GM19468 (cell line): ENCODE data around the gene RNF141.

Source experiments
- ATAC-seq: cut with Tn5 transposase; IDR thresholded peaks from one replicate; pipeline ENCODE4 v1.9.1; 2021; ENCODE audit warnings: mild to moderate bottlenecking, moderate library complexity, moderate number of reproducible peaks; ENCODE audit not compliant: unreplicated experiment; ENCODE audit errors: extremely low read depth

Gene RNF141

GRCh38 chr11:10486161-10486840 is 54.7 kb downstream of the RNF141 start:
- no peak for ATAC-seq

GRCh38 chr11:10485646-10486045 is 55.3 kb downstream of the RNF141 start:
- ATAC-seq = no peak

GRCh38 chr11:10484461-10485180 is 56.4 kb downstream of the RNF141 start:
- ATAC-seq = no peak

GRCh38 chr11:10483584-10483983 is 57.4 kb downstream of the RNF141 start:
- no peak for ATAC-seq

GRCh38 chr11:10483174-10483573 is 57.8 kb downstream of the RNF141 start:
- no peak for ATAC-seq

GRCh38 chr11:10481560-10482349 is 59.2 kb downstream of the RNF141 start:
- no peak for ATAC-seq

GRCh38 chr11:10480760-10481159 is 60.2 kb downstream of the RNF141 start:
- ATAC-seq = no peak

GRCh38 chr11:10480026-10480425 is 61.0 kb downstream of the RNF141 start:
- no peak for ATAC-seq

GRCh38 chr11:10478574-10479550 is 62.1 kb downstream of the RNF141 start:
- no peak for ATAC-seq

- ATAC-seq = no peak
Observed at GRCh38 chr11:10478066-10478465, 62.9 kb downstream of the RNF141 start.

GRCh38 chr11:10477690-10478046 is 63.3 kb downstream of the RNF141 start:
- ATAC-seq = no peak

GRCh38 chr11:10476927-10477689 is 63.9 kb downstream of the RNF141 start:
- ATAC-seq = no peak

GRCh38 chr11:10476342-10476741 is 64.6 kb downstream of the RNF141 start:
- ATAC-seq = no peak

- ATAC-seq = no peak
Observed at GRCh38 chr11:10474551-10474950, 66.4 kb downstream of the RNF141 start.

- no peak for ATAC-seq
Observed at GRCh38 chr11:10473371-10473770, 67.6 kb downstream of the RNF141 start.

GRCh38 chr11:10462746-10463300 is 78.2 kb downstream of the RNF141 start:
- no peak for ATAC-seq
